Thyroid gland (tissue), 4 donors: Measurements from ENCODE around the gene TRAF3IP3. TPM values are rescaled to one million over a fixed set of nuclear protein-coding genes. Genes with fewer than 3 reads are reported as not detected.

Experiments
- DNase-seq, 2 donors: peaks; one replicate each; pipeline ENCODE4 v3.0.0-alpha.2; 2019
- H3K27ac ChIP-seq, 3 donors: fragments of 200-600 bp; sonication (generic); 1 replicate in 2 of 3; 2 replicates in 1 of 3; pipeline ENCODE4 v1.5.1; 2016 to 2019; ENCODE audit warnings: mild to moderate bottlenecking in 1 of 3, moderate library complexity in 1 of 3
- H3K27me3 ChIP-seq: fragments of 200-600 bp; sonication (generic); one replicate; pipeline ENCODE4 v1.5.1; 2019
- H3K36me3 ChIP-seq, 2 donors: fragments of 200-600 bp; sonication (generic); one replicate each; pipeline ENCODE4 v1.5.1; 2016 to 2019
- H3K4me1 ChIP-seq, 2 donors: fragments of 200-600 bp; sonication (generic); one replicate each; pipeline ENCODE4 v1.5.1; 2017 to 2019
- H3K4me3 ChIP-seq, 3 donors: fragments of 200-600 bp; sonication (generic); replicated peaks in 1 of 3; 1 replicate in 2 of 3; 2 replicates in 1 of 3; pipeline ENCODE4 v1.5.1; 2016; ENCODE audit warnings: mild to moderate bottlenecking in 1 of 3
- H3K9me3 ChIP-seq: fragments of 200-600 bp; sonication (generic); one replicate; pipeline ENCODE4 v1.5.1; 2017
- CTCF ChIP-seq, 6 experiments: fragments of 200-600 bp in 3 of 6; fragments of 450-650 bp in 3 of 6; sonication (generic) in 3 of 6; IDR thresholded peaks; one replicate each; pipeline ENCODE4 v1.5.1; 2016 to 2019; ENCODE audit warnings: antibody characterized with exemption in 6 of 6, mild to moderate bottlenecking in 2 of 6, inconsistent platforms in 1 of 6, moderate library complexity in 1 of 6
- POLR2A ChIP-seq, 2 donors: fragments of 450-650 bp; IDR thresholded peaks; one replicate each; pipeline ENCODE4 v1.6.1; 2017; ENCODE audit warnings: antibody characterized with exemption in 2 of 2, mild to moderate bottlenecking in 2 of 2, moderate library complexity in 1 of 2
- WGBS, 2 donors: methylation state at CpG; one replicate each; pipeline ENCODE4 v1.1.5; 2017; 5-methylcytosine and 5-hydroxymethylcytosine counted together
- intact Hi-C: fragments of 100-400 bp; cut with DNase I; formaldehyde crosslinking; loops from one replicate; pipeline ENCODE4 v1.15.1; 2023
- total RNA-seq, 4 donors: library from RNA; depleted of rRNA; stranded (reverse); fragments of >200 nt; gene quantifications; one replicate each; pipeline ENCODE4 v1.2.3, GENCODE V29; 2016

Gene TRAF3IP3
- total RNA-seq, 4 donors from 2014 or later, result 0.93 to 2.8 (median 2.3) TPM

- Histone ChIP-seq H3K4me1 (peaks cover 34 to 56% of the 10 kb centered on the region in 2 donors), H3K27me3 (no peaks in the 10 kb centered on the region), H3K4me3 (peak within 1 kb of the TSS; percentile 42 to 56 (median 44)), H3K9me3 (no peaks in the 10 kb centered on the region), H3K27ac (peak within 1 kb of the TSS; percentile 73 to 95 (median 86)), H3K36me3 (no peaks in the 10 kb centered on the region)
- 7 to 17% methylated on average over 19 to 20 of the region's 46 CpGs for WGBS, 2 donors
- intact Hi-C loops, result no loop called here
- peak; percentile 97 to 98 for DNase-seq
- TF ChIP-seq CTCF (IDR thresholded peaks at IDR 0.05) (no peak), POLR2A (IDR thresholded peaks at IDR 0.05) (peak; percentile 95 to 99)
Observed at GRCh38 chr1:209805875-209806760, 50.3 kb downstream of the TRAF3IP3 start, which contains the start of gene IRF6. Gene IRF6 (minus strand): TSS chr1:209806142. CDS start chr1:209801413, 4,729 bp downstream.

GRCh38 chr1:209807509-209807908 is 51.7 kb downstream of the TRAF3IP3 start:
- Histone ChIP-seq H3K36me3 (no peaks in the 10 kb centered on the region), H3K4me1 (peaks cover 22 to 43% of the 10 kb centered on the region in 2 donors), H3K4me3 (no peak overlapping the region), H3K27me3 (no peaks in the 10 kb centered on the region), H3K9me3 (no peaks in the 10 kb centered on the region), H3K27ac (no peak overlapping the region)
- intact Hi-C loops, result no loop called here
- TF ChIP-seq CTCF (IDR thresholded peaks at IDR 0.05) (no peak), POLR2A (IDR thresholded peaks at IDR 0.05) (no peak)
- no peak for DNase-seq
- WGBS, 2 donors, result 86 to 89% methylated on average over 4 of the region's 4 CpGs

- H3K27ac ChIP-seq, result peak overlapping the region in 2 of 3 donors; percentile 27 to 46
- no peaks in the 10 kb centered on the region for H3K9me3 ChIP-seq
- peaks cover 16 to 36% of the 10 kb centered on the region in 2 donors for H3K4me1 ChIP-seq
- no peaks in the 10 kb centered on the region for H3K36me3 ChIP-seq
- peak; percentile 74 to 80 for DNase-seq
- H3K27me3 ChIP-seq, result no peaks in the 10 kb centered on the region
- intact Hi-C loops, result no loop called here
- no peak overlapping the region for H3K4me3 ChIP-seq
- TF ChIP-seq POLR2A (IDR thresholded peaks at IDR 0.05), result no peak
- TF ChIP-seq CTCF (IDR thresholded peaks at IDR 0.05), result no peak
Observed at GRCh38 chr1:209808059-209808581, 52.3 kb downstream of the TRAF3IP3 start.

GRCh38 chr1:209809611-209810010 is 53.8 kb downstream of the TRAF3IP3 start:
- intact Hi-C loops, result no loop called here
- Histone ChIP-seq H3K4me1 (peaks cover 10 to 27% of the 10 kb centered on the region in 2 donors), H3K27ac (no peak overlapping the region), H3K36me3 (no peaks in the 10 kb centered on the region), H3K4me3 (no peak overlapping the region), H3K27me3 (no peaks in the 10 kb centered on the region), H3K9me3 (no peaks in the 10 kb centered on the region)
- WGBS, 2 donors, result 74 to 86% methylated on average over 4 of the region's 4 CpGs
- TF ChIP-seq POLR2A (IDR thresholded peaks at IDR 0.05) (no peak), CTCF (IDR thresholded peaks at IDR 0.05) (no peak)
- no peak for DNase-seq

- H3K27me3 ChIP-seq, result no peaks in the 10 kb centered on the region
- H3K4me3 ChIP-seq, result no peak overlapping the region
- DNase-seq, result no peak
- 91 to 95% methylated on average over 5 of the region's 5 CpGs for WGBS, 2 donors
- no peak for TF ChIP-seq POLR2A (IDR thresholded peaks at IDR 0.05)
- TF ChIP-seq CTCF (IDR thresholded peaks at IDR 0.05), result no peak
- peaks cover 6 to 26% of the 10 kb centered on the region in 2 donors for H3K4me1 ChIP-seq
- H3K9me3 ChIP-seq, result no peaks in the 10 kb centered on the region
- intact Hi-C loops, result no loop called here
- no peak overlapping the region for H3K27ac ChIP-seq
- H3K36me3 ChIP-seq, result no peaks in the 10 kb centered on the region
Observed at GRCh38 chr1:209810783-209811182, 54.9 kb downstream of the TRAF3IP3 start.
